RPMI7951 (cell line): ENCODE measurements around the gene GMDS. TPM values are rescaled to one million over a fixed set of nuclear protein-coding genes. Genes with fewer than 3 reads are reported as not detected.

ENCODE experiments used
- DNase-seq: peaks from one replicate; pipeline ENCODE4 v3.0.0-alpha.2; 2012; ENCODE audit warnings: low read depth
- total RNA-seq: library from RNA; depleted of rRNA; stranded (reverse); fragments of >200 nt; shearing (Covaris generic); gene quantifications from 2 replicates; pipeline ENCODE4 v1.2.3, GENCODE V29; 2014

GMDS gene
- total RNA-seq, 1 experiment from 2014 or later, result 7.4 TPM

GRCh38 chr6:2035826-2036709, 209.3 kb downstream of the GMDS start:
- DNase-seq, result no peak

- no peak for DNase-seq
Measured at GRCh38 chr6:2035046-2035445, 210.4 kb downstream of the GMDS start.

GRCh38 chr6:2034256-2034655, 211.1 kb downstream of the GMDS start:
- DNase-seq, result no peak

- no peak for DNase-seq
Measured at GRCh38 chr6:2033544-2033943, 211.9 kb downstream of the GMDS start.

GRCh38 chr6:2030682-2031244, 214.6 kb downstream of the GMDS start:
- DNase-seq, result no peak

GRCh38 chr6:2029952-2030351, 215.5 kb downstream of the GMDS start:
- no peak for DNase-seq

GRCh38 chr6:2029130-2029794, 216.1 kb downstream of the GMDS start:
- no peak for DNase-seq

GRCh38 chr6:2028457-2029038, 216.9 kb downstream of the GMDS start:
- no peak for DNase-seq

GRCh38 chr6:2026133-2026532, 219.3 kb downstream of the GMDS start:
- DNase-seq, result no peak

GRCh38 chr6:2021713-2022125, 223.7 kb downstream of the GMDS start:
- peak; percentile 83 for DNase-seq

- peak; percentile 56 for DNase-seq
Measured at GRCh38 chr6:2020909-2021308, 224.5 kb downstream of the GMDS start.

- DNase-seq, result no peak
Measured at GRCh38 chr6:2019051-2019450, 226.4 kb downstream of the GMDS start.

- no peak for DNase-seq
Measured at GRCh38 chr6:2016040-2016439, 229.4 kb downstream of the GMDS start.

GRCh38 chr6:2008383-2008976, 236.9 kb downstream of the GMDS start:
- no peak for DNase-seq

GRCh38 chr6:2007165-2007564, 238.2 kb downstream of the GMDS start:
- no peak for DNase-seq

GRCh38 chr6:2004888-2005287, 240.5 kb downstream of the GMDS start:
- DNase-seq, result no peak

- DNase-seq, result no peak
Measured at GRCh38 chr6:2000962-2001361, 244.4 kb downstream of the GMDS start.

GRCh38 chr6:1997702-1998101, 247.7 kb downstream of the GMDS start:
- DNase-seq, result no peak

- peak; percentile 12 for DNase-seq
Measured at GRCh38 chr6:1995636-1996035, 249.8 kb downstream of the GMDS start.

GRCh38 chr6:1993042-1993441, 252.4 kb downstream of the GMDS start:
- peak; percentile 32 for DNase-seq

GRCh38 chr6:1991332-1991878, 254.0 kb downstream of the GMDS start:
- no peak for DNase-seq

- no peak for DNase-seq
Measured at GRCh38 chr6:1988843-1989242, 256.6 kb downstream of the GMDS start.
